Activated CD8-positive, alpha-beta memory T cell treated with anti-CD3 and anti-CD28 coated beads for 24 hours (primary cell): ENCODE results near the gene STRA8.

ENCODE experiments used
- DNase-seq: peaks from one replicate; pipeline ENCODE4 v3.0.0-alpha.2; 2020

The STRA8 gene

DNA sequence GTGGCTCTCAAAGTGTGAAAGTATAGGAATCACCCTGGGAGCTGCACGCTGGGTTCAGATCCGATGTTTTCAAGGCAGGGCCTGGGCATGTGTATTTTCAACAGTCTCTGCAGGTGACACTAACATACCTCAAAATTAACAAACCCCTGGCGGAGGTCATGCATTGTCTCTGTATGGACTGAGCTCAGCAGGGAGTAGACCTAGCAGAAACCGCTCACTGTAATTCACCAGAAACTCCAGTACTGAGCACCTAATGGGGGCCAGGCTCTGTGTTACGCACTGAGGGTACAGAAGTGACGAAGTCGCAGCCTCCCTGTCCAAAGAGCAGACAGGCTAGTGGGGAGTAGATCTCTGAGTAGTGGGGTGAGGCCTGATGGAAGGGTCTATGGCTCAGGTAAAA lies 5.6 kb downstream of the STRA8 start:
- peak; percentile 41 for DNase-seq

DNA sequence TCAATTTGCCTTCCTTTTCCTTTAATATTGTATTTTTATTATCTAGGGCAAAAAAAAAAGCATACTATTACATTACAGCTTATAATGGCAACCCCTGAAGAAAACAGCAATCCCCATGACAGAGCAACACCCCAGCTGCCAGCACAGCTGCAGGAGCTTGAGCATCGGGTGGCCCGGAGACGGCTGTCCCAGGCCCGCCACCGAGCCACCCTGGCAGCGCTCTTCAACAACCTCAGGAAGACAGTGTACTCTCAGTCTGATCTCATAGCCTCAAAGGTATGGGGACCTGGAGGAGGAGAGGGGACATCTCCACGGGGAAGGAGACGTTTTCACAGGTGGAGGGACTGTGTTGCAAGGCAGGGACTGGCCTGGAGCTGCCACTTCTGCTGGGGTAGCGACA lies 6.8 kb downstream of the STRA8 start:
- peak; percentile 24 for DNase-seq

DNA sequence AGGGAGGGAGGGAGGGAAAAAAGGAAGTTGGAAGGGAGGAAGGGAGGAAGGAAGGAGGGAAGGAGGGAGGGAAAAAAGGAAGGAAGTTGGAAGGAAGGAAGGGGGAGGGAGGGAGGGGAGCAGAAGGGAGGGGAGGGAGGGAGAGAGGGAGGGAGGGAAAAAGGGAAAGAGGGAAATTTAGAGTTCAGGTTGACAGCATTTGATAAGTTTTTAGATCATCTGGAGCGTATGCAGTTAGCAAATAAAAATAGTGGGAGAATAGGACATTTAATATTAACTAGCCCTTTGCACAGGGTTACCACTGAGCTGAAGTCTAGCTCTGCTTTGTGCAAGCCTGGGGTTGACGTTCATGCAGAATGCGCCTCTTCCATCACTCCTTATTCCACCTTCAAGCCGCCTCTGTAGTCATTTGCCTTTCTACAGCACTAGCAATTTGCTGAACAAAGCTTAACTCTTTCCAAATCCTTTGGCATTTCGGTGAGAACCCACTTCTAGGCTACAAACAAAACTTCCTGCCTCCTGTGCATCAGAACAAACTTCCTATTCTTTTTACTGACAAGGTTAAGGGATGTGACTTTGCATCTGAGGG lies 8.6 kb downstream of the STRA8 start:
- peak; percentile 1 for DNase-seq

DNA sequence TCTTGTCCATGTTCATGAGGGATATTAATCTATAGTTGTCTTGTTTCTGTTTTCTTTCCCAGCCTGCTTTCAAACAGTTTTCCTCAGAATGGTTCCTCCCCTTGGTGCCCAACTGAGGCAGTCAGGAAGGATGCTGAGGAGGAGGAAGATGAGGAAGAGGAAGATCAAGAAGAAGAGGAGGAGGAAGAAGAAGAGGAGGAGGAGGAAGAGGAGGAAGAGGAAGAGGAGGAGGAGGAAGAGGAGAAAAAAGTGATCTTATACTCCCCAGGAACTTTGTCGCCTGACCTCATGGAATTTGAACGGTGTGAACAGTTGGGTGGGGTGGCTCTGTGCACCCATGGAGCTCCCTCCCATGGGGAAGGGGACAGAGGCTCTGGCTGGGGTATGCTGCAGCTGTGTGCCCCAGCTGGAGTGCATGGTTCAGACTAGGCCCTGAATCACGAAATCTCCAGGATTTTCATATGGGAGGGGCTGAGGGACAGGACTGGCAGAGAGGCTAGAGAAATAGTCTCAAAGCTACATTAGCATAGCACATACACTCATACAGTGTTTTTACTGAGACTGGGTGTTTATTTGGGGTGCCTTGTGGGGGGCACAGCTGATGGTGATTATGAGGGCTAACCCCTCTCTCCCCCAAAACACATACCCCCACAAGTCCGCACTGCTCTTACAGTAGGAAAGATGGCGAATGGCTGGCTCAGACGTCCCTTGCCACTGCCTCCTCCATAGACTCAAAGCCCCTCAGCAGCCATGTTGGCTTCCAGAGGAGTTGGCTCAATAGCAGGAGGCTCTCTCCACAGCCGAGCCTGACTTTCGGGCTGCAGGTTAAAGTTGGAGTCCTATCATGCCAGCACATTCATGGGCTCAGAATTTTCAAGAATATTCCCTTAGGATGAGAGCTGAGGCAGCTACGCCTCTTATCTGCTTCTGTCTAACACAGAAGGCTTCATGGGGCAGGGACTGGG lies 11.9 kb downstream of the STRA8 start:
- DNase-seq: peak; percentile 26

DNA sequence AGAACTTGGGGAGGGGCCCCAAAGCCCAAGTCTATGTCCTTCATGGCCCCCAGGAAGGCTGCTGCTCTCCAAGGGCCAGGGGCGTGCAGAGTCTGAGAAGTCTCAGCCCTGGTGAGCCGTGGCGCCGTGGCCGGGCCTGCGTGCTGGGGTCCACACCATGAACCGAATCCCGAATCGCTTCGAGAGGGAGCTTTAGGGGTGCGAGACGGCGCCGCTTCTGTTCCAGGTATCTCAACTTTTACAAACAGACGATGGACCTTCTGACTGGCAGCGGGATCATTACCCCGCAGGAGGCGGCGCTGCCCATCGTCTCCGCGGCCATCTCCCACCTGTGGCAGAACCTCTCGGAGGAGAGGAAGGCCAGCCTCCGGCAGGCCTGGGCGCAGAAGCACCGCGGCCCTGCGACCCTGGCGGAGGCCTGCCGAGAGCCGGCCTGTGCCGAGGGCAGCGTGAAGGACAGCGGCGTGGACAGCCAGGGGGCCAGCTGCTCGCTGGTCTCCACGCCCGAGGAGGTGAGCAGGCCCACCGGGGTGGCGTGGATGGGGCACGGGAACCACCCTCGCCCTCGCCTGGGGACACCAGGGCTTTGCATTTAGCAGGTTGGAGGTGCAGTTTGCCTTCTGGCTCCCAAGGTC lies 12.7 kb downstream of the STRA8 start:
- peak; percentile 48 for DNase-seq

DNA sequence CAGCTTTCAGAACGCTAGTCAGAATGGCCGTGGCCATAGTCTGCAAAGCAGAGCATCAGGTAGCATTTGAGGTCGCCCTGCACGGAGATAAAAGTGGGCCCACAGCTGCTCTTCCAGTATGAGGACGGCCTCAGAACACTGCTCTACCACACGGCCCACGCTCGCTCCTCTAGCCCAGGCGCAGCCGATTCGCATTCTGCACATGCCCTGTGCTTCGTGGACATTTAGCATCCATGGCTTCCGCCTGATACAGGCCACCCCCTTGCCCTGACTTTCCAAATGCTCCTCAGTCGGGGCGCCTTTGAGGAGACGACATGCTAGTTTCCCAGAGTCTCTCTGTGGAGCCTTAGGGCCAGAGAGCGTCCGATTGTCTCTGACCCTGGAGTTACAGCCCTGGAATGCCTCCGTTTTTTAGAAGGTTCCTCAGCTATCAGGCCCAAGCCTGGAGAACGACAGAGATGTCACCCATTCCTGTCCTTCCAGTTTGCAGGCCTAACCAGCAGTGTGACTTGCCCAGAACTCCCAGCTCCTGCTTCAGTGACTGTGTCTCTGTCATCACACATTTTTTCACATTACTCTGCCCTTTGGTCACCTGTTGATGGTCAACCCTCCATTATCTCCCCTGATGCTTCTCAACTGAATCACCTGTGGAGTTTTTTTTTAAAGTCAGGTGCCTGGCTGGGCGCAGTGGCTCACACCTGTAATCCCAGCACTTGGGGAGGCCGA lies 14.3 kb downstream of the STRA8 start:
- DNase-seq: peak; percentile 24

DNA sequence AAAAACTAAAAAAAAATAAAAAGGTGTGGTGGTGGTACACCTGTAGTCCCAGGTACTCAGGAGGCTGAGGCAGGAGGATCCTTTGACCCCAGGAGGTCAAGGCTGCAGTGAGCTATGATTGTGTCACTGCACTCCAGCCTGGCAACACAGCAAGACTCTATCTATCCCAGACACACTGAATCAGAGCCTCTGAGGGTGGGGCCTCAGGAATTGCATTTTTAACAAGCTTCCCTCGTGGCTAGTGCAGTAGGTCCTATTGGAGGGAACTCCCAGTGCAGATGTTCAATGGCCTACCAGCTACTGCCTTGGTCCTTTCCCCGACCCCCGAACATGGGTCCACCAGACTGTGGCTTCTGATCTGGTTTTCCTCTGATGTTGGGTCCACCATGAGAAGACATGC lies 14.9 kb downstream of the STRA8 start:
- DNase-seq: peak; percentile 28

DNA sequence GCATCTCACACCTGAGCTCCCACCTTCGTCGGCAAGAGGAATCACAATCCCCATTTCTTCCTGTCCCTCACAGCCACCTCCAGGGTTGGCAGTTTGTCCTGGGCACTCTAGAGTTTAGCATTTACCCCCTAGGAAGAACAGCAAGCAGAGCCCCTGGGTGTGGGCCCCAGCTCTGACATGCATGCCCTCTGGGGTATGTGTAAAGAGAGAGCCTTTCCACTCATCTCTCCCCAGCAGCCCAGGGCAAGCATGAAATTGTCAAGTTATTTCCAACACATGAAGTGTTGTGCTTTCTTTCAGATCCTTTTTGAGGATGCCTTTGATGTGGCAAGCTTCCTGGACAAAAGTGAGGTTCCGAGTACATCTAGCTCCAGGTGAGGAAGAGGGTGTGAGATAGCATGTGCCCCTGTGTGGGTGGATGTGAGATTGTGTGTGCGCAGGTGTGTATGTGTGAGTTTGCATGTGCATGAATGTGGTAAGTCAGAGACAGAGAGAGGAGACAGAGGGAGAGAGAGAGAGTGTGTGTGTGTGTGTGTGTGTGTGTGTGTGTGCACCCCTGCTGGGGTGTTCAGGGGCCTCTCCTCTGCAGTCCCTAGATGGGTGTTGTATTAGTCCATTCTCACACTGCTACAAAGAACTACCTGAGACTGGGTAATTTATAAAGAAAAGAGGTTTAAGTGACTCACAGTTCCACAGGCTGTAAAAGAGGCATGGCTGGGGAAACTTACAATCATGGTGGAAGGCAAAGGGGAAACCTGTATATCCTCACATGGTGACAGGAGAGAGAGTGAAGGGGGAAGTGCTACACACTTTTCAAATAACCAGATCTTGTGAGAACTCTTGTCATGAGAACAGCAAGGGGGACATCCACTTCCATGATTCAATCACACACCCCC lies 18.1 kb downstream of the STRA8 start:
- no peak for DNase-seq

DNA sequence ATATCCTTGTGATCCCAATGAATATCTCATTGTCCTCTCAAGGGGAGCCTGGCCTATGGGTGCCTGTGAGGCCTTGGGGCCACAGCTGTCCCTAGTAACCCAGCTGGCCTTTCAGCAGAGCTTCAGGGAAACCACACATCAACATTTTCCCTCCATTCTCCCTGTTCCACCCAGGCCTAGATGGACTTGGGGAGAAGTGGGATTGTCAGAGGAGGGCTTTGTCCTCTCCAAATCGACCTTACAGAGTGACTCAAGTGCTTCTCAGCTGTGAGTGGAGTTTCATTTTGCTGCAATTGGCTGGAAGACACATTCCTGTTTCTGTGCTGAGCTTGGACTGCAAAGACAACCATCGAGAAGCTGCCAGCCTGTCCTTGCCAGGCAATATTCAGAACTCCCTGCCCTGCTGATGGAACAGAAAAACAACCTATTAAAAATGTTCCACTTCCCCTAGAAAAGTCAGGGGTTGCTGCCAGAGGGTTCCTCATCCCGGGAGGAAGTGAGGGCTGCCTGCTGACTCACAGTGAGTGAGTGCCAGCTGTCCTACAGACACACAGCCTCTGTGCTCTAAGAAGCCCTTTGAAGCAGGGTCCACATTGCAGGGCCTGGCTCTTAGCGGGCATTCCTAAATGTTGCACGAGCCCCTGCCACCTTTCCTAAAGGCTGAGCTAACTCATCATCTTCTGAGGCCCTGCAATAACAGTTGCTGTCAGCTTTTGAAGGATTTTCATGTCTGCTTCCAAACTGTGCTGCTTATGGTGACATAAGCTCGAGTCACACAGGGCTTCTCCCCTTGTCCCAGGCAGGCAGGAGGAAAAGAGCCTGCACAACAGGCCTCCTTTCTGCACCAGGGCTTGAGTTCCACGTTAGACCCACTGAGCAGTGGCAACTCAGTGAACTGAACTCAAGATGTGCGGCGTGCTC lies 20.5 kb downstream of the STRA8 start:
- no peak for DNase-seq

DNA sequence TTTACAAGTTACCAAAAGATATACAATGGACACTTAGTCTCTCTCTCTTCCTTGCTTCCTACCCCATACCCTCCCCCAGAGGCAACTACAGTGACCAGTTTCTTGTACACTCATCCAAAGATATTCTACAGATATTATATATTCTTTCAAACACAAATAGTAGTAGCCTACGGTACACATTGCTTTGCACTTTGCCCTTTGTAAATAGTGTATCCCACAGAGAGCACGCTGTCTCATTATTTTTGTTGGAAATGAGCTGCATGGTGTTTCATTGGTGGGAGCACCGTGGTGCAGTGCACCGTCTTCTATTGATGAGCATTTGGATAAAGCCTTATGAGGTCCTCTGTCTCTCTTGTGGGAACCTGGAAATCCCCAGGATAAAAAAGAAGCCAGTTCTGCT lies 24.2 kb downstream of the STRA8 start:
- DNase-seq: no peak

DNA sequence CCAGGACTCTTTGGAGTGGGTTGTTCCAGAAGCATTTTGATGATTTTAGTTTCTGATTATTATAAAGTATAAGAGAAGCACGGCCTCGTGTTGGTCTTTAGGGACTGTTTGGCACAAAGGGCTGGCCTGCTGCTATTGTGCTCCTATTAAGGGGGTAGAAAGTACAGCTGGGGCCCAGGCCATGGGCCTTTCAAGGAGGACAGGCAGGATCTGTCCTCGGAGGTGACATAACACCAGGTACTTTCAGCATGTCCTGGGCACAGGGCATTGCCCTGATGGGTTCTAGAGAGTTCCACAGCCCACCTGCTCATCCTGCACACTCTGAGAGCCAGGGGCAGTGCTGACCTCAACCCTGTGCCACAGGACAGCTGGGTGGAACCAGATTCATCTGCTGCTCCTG lies 24.9 kb downstream of the STRA8 start:
- DNase-seq: no peak

DNA sequence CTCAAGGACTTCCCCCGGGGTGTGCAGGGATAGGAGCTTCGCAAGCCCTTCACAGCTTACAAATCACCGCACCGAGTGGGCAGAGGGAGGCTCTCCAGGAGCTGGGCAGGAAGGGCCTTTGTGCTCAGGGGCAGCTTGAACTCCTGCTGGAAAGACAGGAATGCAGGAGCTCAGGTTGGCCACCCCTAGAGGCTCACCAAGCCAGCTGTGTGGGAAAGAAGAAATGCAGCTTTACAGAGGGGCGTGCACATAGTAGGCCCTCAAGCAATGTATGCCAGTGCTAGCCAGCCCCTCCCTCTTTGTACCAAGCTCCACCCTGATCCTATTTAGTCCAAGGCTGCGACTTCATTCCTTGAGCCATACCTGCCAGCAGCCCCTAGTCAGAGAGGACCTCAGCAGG lies 26.1 kb downstream of the STRA8 start:
- DNase-seq: no peak

DNA sequence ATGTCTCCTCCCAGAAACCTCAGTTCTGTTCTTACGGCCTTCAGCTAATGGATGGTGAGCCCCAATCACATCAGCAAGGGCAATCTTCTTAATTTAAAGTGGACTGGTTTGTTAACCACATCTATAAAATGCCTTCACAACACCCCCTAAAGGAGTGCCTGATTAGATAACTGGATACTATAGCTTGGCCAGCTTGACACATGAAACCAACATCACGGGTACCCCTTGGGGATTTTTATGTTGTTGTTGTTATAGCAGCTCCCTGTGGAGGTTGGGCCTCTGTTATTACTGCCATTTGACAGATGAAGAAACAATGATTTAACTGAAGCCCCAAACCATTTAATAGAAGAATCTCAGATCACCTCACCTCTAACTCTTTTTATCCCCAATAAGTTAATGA lies 26.8 kb downstream of the STRA8 start:
- no peak for DNase-seq

DNA sequence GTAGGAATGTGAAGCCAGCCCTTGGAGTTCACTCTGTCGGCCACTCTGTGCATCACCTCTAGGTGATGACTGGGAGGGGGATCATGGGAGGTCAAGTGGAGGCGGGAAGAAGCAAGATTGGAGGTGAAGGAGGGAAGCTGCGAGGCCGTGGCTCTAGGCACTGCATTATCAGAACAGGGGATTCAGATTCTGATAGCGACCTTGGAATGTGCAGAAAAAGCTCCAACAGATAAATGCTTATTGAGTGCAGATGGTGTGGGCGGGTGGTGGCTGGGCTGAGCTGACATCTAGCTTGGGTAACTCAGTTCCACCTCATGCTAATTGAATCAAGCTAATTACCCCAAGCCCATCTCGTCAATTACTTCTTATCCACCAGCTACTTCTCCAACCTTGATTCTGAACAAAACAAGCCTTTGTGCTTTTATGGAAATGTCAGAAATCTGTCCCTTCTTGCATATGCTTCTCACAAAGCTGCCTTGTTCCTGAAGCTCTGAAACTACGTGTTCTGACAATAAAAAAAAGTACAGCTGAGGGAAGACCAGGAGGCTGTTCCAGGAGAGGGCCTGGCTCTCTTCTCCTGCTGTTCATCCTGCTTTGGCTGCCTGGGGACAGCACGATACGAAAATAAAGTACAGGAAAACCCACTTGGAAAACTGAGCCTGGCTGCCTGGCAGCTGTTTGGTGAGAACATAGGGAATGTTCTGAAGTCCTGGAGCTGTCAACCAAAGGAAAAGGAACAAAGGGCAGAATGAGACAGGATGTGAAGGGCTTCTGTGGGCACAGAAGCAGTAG lies 27.5 kb downstream of the STRA8 start:
- no peak for DNase-seq

DNA sequence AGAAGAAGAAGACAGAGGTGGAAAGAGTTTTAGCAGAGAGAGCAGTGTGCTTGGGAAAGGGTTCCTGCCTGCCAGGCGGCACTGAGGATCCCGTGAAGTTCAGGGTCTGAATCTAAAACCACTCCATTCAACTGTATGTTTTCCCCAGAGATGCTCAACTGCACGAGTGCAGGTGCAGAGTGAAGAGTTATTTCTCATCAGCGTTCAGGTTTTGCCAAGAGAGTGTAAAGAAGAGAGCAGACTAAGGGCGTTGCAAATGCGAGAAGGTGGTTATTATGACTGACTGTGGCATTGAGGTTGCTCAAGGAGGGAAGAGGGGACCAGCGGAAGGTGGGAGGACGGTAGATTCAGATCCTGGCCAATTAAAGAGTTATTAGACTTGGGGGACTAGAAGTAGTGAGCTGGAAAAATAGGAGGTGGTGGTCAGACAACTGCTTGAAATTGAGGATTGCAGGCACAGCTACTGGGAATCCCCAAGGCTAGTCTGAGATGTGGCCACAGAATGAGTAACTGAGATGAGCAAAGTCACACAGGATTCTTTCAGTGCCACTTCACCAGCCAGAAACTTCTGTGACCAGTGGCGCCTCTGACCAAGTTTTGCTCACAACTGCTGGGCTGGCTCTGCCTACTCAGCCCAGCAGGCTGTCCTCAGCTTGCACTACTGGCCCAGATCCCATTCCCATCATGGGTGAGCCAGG lies 29.1 kb downstream of the STRA8 start:
- no peak for DNase-seq

DNA sequence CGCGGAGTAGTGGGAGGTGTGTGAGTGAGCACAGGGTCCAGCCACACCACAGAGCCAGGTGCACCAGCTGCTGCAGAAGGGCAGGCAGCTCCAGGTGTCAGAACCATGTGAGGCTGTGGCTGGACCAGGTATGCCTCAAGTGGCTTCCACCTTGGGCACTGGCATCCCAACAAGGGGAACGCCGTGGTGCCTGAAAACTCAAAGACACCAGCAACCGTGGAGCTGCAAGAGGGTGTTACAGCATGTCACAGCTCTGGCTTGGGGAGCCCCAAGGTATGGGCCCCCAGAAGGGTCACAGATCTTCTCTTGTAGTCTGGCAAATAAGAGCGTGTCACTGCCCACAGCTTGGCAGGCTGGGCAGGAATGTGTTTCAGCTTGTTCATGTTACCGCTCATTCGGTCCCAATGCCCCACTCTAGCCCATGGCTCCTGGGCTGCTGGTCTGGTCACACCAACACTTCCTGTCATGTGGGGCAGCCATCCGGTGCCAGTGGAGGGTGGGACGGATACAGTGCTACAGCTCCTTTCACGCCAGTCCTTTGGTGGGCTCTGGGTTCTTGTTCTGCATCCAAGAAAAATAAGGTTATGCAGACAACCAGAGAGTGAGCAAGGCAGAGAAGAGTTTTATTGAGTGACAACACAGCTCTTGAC lies 29.8 kb downstream of the STRA8 start:
- DNase-seq: no peak

DNA sequence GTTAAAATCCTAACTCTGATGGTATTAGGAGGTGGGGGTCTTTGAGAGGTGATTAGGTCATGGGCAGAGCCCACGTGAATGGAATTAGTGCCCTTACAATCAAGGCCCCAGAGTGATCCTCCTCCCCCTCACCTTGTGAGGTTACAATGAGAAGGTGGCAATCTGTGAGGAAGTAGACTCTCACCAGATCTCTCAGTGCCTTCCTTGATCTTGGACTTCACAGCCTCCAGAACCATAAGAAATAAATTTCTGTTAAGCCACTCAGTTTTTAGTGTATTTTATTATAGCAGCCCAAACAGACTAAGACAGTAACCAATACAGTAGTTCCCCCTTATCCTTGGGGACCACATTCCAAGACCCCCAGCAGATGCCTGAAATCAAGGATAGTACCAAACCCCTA lies 32.0 kb downstream of the STRA8 start:
- no peak for DNase-seq

DNA sequence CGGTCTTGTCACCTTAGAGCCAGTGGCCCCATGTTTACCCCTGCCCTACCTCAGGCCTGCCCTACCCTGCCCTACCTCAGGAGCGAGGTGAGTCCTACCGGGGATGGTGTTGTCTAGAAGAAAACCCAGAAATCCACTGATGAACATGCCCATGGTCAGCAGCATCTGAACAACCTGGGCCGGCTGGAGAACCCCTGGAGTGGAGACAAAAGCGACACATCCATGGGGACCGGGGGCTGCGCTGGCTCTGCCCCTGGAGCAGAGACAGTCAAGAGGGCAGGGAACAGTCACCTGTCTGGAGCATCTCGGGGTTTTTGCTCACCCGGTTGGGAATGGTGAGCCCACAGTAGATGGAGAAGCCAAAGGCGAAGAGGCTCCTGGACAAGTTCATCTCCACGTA lies 36.3 kb downstream of the STRA8 start:
- DNase-seq: no peak
